ENCODE data around the gene NTN1.

NTN1 gene

DNA sequence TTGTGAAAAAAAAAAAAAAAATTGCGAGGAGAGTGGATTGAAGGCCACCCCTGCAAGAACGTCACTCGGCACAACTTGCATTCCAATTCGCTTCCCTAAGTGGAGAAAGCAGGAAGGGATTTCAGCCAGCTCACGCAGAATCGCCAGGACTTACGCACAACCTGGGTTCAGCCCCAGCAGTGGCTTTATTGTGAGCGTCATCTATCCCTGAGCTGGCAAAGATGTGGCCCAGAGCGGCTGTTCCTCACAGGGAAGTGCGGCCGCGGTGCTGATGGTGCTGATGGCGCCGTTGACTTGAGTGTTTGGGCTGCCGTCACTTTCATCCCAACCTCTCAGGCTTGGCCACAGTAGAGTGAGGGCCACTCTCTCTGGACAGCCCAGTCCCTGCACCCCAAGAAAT is 197.6 kb downstream of the NTN1 start:
- Histone ChIP-seq H3K4me1 (no peaks in the 10 kb centered on the region), H3K27me3 (ENCODE audit: low read depth) (no peaks in the 10 kb centered on the region), H3K4me3 (no peak overlapping the region), H3K9me3 (peaks cover 10% of the 10 kb centered on the region), H3K36me3 (replicated peaks) (no peaks in the 10 kb centered on the region)
- no peak for DNase-seq (ENCODE audit: low spot score in 2 of 2)
- in situ Hi-C loops (cut with MboI; ENCODE audit: low sequenced_read_pairs) = no loop called here

DNA sequence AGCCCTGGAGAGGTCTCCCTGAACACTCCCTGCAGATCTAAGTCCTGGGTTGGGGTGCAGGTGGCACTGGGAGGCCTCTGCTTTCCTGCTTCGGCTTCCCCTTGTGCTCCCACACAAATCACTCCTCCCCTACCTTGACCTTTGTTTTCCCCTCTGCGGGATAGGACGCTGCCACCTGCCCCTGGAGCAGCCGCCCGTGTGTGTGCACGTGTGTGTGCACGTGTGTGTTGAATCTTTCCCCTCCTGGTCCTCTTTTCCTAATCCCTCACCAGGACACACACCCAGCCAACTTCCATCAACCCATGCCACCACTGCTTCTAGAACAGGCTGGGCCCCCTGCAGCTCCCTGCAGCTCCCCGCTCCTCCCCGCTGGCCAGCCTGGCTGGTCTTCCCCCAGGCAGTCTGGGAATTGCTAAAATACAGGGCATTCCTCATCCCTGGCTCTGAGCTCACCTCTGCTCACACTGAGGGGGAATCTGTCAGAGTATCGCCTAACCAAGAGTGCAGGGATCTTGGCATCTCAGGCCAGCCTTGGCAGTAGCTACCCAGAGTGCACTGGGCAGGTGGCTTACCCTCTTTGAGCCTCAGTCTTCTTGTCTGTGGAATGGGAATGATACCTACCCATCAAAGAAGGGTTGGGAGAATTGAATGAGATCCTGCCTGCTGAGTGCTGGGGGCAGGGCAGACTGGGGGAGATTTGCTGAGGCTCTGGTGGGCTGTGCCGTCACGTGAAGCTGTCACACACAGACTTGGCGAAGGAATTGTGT is 198.5 kb downstream of the NTN1 start:
- Histone ChIP-seq H3K36me3 (replicated peaks) (no peaks in the 10 kb centered on the region), H3K4me3 (no peak overlapping the region), H3K4me1 (no peaks in the 10 kb centered on the region), H3K27me3 (ENCODE audit: low read depth) (no peaks in the 10 kb centered on the region), H3K9me3 (peaks cover 9% of the 10 kb centered on the region)
- in situ Hi-C loops (cut with MboI; ENCODE audit: low sequenced_read_pairs) = no loop called here
- no peak for DNase-seq (ENCODE audit: low spot score in 2 of 2)

DNA sequence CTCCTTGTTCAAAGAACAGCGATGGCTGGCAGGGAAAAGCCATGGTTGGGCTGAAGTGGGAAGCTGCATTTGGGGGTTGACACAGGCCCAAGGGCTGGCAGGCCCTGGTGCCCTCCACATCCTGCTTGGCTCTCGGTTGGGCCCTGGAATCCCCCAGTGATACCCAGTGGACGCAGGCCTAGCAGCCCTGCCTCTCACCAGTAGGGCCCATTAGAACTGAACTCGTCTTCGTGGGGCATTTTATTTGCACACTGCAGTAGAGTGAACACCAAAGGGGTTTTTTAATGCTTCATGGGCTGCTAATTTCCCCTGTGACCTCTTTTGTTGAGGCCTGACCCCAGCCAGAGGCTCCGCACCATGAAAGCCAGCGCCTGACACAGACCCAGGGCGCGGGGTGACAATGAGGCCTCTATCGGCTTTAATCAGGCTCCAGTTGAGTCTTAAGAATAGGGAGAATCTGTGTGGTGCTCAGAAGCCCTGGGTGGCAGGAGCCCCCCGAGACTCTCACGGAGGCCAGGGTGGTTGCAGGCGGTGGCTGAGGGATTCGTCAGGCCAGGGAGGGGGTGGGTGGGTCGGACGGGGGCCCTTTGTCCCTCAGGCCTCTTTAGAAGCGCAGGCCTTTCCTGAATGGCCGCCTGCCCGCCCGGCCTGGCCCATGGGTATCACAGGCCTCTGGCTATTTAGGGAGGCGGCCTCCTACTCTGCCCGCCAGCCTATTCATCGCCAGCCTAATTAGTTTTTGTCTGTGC is 199.3 kb downstream of the NTN1 start:
- Histone ChIP-seq H3K4me1 (no peaks in the 10 kb centered on the region), H3K36me3 (replicated peaks) (no peaks in the 10 kb centered on the region), H3K27me3 (ENCODE audit: low read depth) (no peaks in the 10 kb centered on the region), H3K4me3 (no peak overlapping the region), H3K9me3 (peaks cover 7% of the 10 kb centered on the region)
- in situ Hi-C loops (cut with MboI; ENCODE audit: low sequenced_read_pairs) = no loop called here
- DNase-seq (ENCODE audit: low spot score in 2 of 2) = no peak

DNA sequence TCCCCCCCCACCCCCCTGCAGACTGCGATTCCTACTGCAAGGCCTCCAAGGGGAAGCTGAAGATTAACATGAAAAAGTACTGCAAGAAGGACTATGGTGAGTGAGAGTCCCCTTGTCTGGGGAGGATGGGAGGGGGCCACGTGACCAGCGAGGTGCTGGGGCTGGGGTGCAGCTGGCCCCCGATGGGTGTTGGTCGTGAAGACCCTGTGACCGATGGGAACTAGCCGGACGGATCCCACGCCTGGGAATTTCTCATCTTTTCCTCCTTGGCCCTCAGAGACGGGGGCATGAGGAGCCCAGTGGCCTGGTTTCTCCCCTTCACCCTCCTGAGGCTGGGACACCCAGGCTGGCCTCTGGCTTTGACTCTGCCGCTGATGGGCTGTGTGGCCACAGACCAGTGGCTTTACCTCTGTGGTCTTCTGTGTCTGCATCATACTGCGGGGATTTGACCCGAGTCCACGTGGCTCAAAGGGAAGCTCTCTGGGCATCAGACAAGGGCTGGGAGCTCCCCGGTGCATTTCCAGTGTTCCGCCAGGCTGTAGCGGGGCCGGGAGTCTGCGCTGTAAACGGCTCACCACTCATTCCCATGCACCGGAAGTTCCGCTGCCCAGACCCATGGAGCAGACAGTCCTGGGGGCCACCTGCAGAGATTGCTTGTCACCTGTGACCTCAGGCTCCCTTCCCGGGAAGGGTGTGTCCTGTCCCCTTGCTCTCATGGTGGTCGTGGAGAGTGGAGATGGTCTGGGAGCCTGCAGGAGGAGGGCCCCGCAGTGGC is 200.0 kb downstream of the NTN1 start:
- Histone ChIP-seq H3K9me3 (peaks cover under 1% of the 10 kb centered on the region; the same call in 1 of the 2 replicates), H3K36me3 (replicated peaks) (no peaks in the 10 kb centered on the region), H3K27me3 (ENCODE audit: low read depth) (no peaks in the 10 kb centered on the region), H3K4me3 (no peak overlapping the region), H3K4me1 (no peaks in the 10 kb centered on the region)
- in situ Hi-C loops (cut with MboI; ENCODE audit: low sequenced_read_pairs) = no loop called here
- DNase-seq (ENCODE audit: low spot score in 2 of 2) = no peak

DNA sequence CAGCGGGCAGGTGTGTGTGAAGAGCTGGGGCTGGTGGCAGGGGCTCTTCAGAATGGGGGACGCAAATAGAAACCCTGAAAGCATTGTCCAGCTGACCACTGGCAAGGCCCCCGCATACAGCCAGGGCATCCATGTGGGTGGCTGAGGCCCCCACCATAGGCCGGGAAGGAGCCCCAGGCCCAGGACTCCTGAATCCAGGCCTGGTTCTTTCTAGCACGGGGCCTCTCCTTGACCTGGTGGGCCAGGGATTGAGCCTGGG is 200.5 kb downstream of the NTN1 start:
- DNase-seq (ENCODE audit: low spot score in 2 of 2) = no peak
- Histone ChIP-seq H3K36me3 (replicated peaks) (no peaks in the 10 kb centered on the region), H3K27me3 (ENCODE audit: low read depth) (no peaks in the 10 kb centered on the region), H3K9me3 (no peaks in the 10 kb centered on the region), H3K4me3 (no peak overlapping the region), H3K4me1 (no peaks in the 10 kb centered on the region)
- in situ Hi-C loops (cut with MboI; ENCODE audit: low sequenced_read_pairs) = no loop called here

DNA sequence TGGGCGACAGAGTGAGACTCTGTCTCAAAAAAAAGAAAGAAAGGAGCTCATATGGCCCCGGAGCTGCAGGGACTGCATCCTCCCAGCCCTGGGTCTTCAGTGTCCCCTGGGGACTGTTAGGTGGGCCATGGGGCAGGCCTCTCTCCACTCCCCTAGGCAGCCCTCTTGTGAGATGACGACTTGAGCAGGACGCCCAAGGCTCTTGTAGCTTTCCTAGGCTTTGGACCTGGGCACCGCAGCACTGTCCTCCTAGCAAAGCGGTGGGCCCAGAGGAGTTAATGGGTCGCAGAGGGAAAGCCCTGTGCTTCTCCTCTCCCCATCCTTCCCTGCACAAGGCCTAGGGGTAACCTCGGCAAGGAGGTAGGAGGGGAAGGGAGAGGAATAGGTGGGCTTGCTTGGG is 202.2 kb downstream of the NTN1 start:
- no peaks in the 10 kb centered on the region for H3K4me1 ChIP-seq
- H3K27me3 ChIP-seq (ENCODE audit: low read depth) = no peaks in the 10 kb centered on the region
- in situ Hi-C loops (cut with MboI; ENCODE audit: low sequenced_read_pairs) = no loop called here
- no peaks in the 10 kb centered on the region for H3K36me3 ChIP-seq (replicated peaks)
- H3K4me3 ChIP-seq = no peak overlapping the region
- DNase-seq (ENCODE audit: low spot score in 2 of 2) = no peak
- H3K9me3 ChIP-seq = no peaks in the 10 kb centered on the region

DNA sequence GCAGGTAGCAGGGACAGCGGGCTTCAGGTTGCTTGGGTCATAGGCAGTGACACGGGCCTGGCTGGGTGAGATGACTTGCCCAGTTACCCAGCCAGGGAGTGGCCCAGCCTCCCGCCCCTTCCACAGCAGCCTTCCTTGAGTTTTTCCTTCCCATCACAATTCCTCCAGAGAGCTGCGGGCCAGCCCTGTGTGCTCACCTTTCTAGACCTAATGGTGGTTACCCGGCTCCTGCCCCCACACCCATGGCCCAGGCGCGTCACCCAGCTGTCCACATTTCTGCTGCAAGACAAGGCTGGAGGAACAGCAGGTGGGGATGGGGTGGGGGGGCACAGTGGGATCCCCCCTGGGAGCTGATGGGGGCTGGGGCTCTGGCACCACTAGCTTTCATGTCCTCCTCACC is 203.2 kb downstream of the NTN1 start:
- Histone ChIP-seq H3K27me3 (ENCODE audit: low read depth) (no peaks in the 10 kb centered on the region), H3K4me1 (no peaks in the 10 kb centered on the region), H3K9me3 (no peaks in the 10 kb centered on the region), H3K4me3 (no peak overlapping the region), H3K36me3 (replicated peaks) (no peaks in the 10 kb centered on the region)
- in situ Hi-C loops (cut with MboI; ENCODE audit: low sequenced_read_pairs) = no loop called here
- no peak for DNase-seq (ENCODE audit: low spot score in 2 of 2)

DNA sequence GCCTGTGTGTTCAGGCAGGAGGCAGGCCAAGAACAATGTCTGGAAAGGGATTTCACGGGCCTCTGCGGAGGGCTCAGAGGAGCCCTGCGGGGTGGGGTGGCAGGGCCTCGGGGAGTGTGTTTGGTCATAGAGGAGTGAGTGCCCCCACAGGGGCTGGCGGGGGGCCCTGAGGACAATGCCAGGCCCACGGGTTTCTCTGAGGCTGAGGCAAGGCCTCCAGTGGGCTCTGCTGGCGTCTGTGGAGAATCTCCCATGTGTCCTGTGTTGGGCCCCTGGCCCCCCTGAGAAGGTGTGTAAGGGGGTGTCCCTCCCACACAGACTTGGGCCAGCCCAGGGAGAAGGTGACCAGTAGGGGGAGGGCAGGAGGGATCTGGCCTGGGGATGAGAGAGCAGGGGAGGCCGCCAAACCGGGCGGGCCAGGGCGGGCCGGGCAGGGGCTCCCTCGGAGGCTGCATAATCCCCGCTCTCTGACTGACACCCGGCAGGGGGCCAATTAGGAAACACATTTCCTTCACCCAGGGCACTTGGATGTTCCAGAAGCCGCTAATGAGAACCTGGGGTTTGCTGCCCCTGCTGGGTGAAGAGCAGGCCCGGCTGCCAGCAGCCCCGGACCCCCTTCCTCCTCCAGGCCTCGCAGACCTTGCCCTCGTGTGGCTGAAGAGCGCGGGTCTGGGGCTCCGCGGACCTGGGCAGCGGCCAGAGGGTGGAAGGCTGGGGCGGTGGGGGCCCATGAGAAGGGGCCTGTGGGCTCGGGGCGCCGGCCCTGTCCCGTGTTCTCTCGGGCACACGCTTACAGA is 204.2 kb downstream of the NTN1 start:
- no peaks in the 10 kb centered on the region for H3K36me3 ChIP-seq (replicated peaks)
- no peaks in the 10 kb centered on the region for H3K9me3 ChIP-seq
- H3K4me1 ChIP-seq = no peaks in the 10 kb centered on the region
- H3K4me3 ChIP-seq = no peak overlapping the region
- no peak for DNase-seq (ENCODE audit: low spot score in 2 of 2)
- in situ Hi-C loops (cut with MboI; ENCODE audit: low sequenced_read_pairs) = no loop called here
- H3K27me3 ChIP-seq (ENCODE audit: low read depth) = no peaks in the 10 kb centered on the region

DNA sequence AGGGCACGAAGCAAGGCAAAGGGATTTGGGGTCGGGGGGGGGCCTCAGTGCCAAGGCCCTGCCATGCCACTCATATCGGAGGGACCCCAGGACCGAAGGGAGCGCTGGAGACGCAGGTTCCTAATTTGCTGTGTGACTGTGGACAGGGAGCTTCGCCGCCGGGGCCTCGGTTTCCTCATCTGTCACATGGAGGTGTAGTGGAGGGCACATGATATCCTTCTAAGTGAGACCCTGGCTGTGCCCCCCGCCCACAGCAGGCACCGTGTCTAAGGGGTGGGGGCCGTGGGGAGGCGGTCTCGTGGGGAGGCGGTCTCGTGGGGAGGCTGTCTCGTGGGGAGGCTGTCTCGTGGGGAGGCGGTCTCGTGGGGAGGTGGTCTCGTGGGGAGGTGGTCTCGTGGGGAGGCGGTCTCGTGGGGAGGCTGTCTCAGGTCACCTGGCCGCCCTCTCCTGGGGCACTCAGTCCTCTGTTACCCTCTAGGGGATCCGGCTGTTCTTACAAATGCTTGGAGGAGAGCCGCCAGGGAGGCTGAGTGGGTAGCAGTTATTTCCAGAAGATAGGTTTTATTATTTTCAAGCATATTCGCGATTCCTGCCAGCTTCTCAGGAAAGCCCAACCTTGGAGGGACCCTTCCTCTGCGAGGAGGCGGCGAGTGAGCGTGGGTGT is 205.0 kb downstream of the NTN1 start:
- no peak for DNase-seq (ENCODE audit: low spot score in 2 of 2)
- no peaks in the 10 kb centered on the region for H3K9me3 ChIP-seq
- in situ Hi-C loops (cut with MboI; ENCODE audit: low sequenced_read_pairs) = no loop called here
- no peaks in the 10 kb centered on the region for H3K4me1 ChIP-seq
- H3K27me3 ChIP-seq (ENCODE audit: low read depth) = no peaks in the 10 kb centered on the region
- H3K36me3 ChIP-seq (replicated peaks) = no peaks in the 10 kb centered on the region
- no peak overlapping the region for H3K4me3 ChIP-seq

DNA sequence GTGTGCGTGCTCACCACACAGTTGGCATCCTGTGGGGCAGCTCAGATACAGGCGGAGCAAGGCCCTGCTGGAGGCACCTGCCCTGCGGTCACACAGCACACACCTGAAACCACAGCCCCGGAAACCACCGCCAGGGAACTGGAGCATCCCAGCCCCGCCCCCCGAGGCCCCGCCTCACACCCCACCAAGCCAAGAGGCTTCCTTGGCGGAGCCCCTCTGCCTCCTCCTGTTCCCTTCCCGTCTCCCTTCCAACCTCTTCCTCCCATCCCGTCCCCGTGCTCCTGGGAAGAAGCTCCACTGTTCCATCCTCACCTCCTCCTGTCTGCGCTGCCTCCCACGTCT is 205.5 kb downstream of the NTN1 start:
- Histone ChIP-seq H3K4me3 (no peak overlapping the region), H3K4me1 (no peaks in the 10 kb centered on the region), H3K27me3 (ENCODE audit: low read depth) (no peaks in the 10 kb centered on the region), H3K36me3 (replicated peaks) (no peaks in the 10 kb centered on the region), H3K9me3 (no peaks in the 10 kb centered on the region)
- no peak for DNase-seq (ENCODE audit: low spot score in 2 of 2)
- in situ Hi-C loops (cut with MboI; ENCODE audit: low sequenced_read_pairs) = no loop called here

DNA sequence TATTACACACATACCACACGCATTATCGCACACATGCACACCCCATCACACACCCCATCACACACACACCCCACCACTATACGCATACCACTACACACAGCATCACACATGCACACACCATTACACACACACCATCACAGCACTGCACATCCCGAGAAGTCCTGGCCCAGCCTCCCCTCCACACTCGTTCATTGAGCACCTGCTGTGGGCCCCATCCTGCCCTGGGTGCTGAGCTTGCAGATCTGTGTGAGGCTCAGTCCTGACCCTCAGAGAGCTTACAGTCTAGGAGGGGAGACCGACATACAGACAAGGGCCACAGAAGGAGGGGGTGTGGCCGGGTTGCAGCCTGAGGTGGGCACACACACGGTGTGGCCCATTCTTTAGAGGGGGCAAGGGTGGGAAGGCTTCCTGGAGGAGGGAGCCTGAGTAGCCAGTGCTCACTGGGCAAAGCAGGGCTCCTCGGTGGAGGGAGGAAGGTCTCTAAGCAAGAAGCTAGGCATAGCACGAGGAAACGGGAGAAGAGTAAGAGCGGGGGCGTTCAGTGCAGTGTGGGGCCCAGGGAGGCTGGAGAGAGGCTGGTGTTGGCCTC is 206.6 kb downstream of the NTN1 start:
- Histone ChIP-seq H3K27me3 (ENCODE audit: low read depth) (no peaks in the 10 kb centered on the region), H3K4me3 (no peak overlapping the region), H3K4me1 (no peaks in the 10 kb centered on the region), H3K36me3 (replicated peaks) (no peaks in the 10 kb centered on the region), H3K9me3 (no peaks in the 10 kb centered on the region)
- no peak for DNase-seq (ENCODE audit: low spot score in 2 of 2)
- in situ Hi-C loops (cut with MboI; ENCODE audit: low sequenced_read_pairs) = no loop called here

DNA sequence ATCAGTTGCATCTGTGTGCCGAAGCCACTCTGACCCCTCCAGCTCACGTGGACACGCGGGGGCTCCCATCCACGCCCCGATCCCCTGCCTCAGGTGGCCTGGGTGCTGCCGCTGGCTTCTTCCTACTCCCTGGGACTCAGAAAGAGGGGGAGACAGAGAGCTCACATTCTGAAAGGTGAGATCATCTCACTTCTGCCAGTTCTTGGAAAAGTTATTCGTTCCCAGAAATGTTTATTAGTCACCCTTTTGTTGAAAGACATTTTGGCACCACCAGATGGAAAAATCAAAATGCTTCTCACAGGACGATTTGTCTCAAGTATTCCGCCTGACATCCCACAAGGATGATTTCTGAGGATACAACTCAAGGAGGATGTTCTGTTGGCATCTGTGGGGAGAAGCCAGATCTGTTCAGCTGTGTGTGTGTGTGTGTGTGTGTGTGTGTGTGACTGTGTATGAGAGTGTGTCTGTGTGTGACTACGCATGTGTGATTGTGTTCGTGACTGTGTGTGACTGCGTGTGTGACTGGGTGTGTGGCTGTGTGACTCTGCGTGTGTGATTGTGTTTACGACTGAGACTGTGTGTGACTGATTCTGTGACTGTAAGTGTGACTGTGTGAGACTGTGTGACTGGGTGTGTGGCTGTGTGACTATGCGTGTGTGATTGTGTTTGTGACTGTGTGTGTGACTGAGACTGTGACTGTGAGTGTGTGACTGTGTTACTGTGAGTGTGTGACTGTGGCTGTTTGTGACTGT is 207.3 kb downstream of the NTN1 start:
- in situ Hi-C loops (cut with MboI; ENCODE audit: low sequenced_read_pairs) = no loop called here
- H3K4me3 ChIP-seq = no peak overlapping the region
- no peaks in the 10 kb centered on the region for H3K36me3 ChIP-seq (replicated peaks)
- no peaks in the 10 kb centered on the region for H3K9me3 ChIP-seq
- H3K27me3 ChIP-seq (ENCODE audit: low read depth) = no peaks in the 10 kb centered on the region
- DNase-seq (ENCODE audit: low spot score in 2 of 2) = no peak
- H3K4me1 ChIP-seq = no peaks in the 10 kb centered on the region

All from HAP-1 (cell line).